ENCODE data around the gene NAPG.
A peak's percentile ranks its signal among the peaks of the same experiment; 100 is the strongest.
"Not testable (repeated sequence)": the region's sequence is repeated elsewhere in the genome, so short reads cannot be mapped to it uniquely, and the experiment has no call there.

The NAPG gene

DNA sequence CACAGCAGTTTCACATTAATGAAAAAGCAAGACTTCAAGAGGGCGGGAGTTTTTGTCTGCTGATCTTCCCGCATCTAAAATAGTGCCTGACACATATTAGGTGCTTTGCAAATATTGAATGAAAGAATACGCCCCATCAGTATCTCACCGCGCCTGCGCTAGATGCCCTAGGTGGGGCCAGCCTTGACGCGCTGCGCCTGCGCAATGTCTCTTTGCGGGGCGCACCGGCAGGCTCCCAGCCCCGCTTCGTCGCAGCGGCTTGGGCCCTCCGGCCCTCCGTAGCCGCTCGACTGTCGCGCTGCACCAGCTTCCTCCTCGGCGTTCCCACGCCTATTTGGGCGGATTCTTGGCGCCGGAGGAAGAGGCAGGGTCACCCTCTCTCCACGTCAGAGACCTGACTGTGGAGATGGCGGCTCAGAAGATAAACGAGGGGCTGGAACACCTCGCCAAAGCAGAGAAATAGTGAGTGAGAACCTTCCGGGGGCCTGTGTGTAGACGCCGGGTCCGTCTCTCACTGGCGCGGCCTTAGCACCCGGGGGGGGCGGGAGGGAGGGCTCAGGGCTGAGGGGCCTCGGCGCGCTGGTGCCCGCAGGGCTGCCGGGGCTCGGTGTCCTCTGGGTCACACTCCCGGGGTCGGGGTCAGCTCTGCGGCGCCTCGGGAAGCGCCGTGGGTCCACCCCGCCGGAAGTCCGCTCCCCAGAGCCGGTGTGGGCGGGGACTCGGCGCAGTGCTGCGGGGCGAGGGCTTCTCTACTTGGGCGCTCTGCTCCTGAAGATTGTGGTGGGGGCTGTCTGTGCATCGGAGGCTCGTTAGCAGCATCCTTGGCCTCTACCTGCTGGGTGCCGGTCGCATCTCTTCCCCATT is at the start of gene NAPG:
Gene NAPG, plus strand, starts transcription at position 331 of the 864 bp plus-strand sequence. Its CDS starts 76 bp downstream, at position 407.
- DNase-seq: peak; percentile 91

DNA sequence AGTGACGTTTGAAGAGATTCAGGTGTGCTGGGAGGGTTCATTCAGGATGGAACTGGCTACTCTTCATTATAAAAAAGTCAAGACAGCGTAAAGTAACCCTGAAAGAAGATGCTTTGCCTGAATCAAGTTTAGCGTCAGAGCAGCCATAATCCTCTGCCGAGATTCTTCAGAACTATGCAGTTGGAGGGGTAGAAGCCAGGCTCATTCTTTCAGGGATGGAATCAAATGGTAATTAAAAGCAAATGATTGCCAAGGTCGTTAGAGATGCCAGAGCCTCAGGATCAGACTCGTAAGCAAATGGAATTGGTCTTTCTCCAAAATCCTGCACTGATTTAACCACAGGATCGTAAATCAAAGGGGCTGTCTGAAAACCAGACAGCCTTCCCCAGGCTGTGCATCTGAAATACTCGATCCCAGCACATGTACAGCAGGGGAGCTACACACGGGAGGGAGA is 49.5 kb upstream of the NAPG start:
- DNase-seq: no peak

DNA sequence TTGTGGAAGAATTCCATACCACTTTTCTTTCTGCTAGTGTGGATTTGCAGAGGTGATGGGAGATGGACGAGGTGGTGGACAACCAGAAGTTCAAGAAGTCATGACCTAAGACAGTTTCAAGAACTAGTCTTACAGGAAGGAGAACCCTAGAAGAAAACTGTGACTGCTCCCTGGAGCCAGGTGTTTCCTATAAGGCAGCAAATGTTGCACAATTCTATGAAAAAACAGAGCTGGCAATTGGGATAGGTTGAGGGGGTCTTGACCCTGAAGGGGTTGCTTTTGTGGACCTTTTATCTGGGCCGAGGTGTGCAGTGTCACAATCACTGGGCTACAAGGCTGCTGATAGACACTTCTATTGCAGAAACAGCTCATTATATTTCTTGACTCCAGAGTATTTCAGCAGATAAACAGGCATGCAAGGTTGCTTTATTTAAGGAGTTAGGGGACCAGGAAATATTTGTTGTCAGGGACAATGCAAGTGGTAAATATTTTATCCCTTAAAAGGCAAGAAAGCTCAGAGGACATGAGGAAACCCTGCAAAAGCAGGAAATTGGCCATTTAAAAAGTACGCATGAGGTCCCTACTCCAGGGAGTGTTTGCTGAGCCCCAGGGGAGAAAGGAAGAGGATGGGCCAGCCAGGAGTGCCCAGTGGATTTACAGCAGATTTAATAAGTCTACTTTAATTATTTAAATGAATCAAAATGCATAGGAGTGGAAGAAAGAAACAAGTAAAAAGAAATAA is 48.5 kb upstream of the NAPG start:
- DNase-seq: no peak

DNA sequence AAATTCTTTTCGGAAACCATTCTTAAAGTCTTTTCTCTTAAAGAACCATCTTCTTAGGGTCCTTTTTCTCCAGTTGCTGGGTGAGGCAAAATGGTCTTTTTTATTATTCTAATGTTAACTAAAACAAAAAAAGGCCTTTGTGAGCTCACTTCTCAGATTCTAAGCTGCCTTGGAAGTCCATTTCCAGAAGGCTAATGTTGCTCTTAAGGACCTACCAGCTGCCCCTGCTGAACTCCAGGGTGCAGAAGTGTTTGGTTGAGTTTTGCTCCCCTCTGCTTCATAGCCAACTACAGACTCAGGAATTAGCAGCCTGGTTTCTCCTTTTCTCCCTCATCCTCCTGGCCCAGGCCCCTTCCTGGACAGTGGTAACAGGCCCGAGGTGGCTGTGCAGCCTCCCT is 48.0 kb upstream of the NAPG start:
- DNase-seq: no peak

DNA sequence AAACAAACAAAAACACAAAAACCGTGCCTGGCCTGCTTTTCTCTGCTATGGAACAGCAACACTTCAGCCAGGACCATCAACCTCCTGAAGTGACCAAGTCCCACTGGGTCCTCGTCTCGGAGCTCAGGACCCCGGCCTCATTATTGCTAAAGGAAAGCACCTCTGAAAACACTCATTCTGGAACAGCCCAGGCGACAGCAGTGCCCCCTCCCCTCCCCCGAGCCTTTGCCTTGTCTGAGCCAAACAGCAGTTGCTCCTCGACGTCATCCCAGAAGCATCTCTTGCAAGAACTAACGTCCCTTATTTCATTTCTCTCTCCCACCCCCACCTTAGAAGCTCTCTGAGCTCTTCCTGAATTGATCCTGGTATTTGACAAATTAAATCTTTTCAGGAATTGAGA is 44.0 kb upstream of the NAPG start:
- DNase-seq: no peak

DNA sequence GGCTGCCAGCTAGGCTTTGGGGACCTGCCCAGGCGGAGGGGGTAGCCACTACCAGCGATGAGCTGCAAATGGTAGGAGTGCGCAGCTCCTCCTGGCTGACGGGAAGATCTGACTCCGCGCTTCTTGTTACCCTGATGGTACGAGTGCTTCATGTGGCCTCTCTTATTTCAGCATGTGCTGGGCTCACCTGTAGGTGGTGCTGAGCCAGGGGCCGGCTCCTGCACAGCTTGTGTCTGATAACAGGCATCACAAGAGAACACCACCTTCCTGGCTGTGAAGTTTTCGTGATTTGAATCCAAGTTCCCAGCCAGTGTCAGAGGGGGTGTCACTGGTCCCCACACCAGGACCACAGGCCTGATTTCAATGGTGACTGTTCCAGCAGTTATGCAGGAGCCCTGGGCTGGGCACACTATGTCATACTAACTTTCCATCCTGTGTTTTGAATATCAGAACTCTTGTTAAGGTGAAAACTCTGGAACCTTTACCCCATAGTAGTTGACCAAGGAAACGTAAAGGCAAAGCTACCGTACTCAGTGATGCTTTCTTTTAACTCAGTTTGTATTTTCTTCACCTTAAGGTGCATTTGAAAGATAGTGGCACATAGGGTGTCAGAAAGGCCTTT is 43.4 kb upstream of the NAPG start:
- DNase-seq: no peak

DNA sequence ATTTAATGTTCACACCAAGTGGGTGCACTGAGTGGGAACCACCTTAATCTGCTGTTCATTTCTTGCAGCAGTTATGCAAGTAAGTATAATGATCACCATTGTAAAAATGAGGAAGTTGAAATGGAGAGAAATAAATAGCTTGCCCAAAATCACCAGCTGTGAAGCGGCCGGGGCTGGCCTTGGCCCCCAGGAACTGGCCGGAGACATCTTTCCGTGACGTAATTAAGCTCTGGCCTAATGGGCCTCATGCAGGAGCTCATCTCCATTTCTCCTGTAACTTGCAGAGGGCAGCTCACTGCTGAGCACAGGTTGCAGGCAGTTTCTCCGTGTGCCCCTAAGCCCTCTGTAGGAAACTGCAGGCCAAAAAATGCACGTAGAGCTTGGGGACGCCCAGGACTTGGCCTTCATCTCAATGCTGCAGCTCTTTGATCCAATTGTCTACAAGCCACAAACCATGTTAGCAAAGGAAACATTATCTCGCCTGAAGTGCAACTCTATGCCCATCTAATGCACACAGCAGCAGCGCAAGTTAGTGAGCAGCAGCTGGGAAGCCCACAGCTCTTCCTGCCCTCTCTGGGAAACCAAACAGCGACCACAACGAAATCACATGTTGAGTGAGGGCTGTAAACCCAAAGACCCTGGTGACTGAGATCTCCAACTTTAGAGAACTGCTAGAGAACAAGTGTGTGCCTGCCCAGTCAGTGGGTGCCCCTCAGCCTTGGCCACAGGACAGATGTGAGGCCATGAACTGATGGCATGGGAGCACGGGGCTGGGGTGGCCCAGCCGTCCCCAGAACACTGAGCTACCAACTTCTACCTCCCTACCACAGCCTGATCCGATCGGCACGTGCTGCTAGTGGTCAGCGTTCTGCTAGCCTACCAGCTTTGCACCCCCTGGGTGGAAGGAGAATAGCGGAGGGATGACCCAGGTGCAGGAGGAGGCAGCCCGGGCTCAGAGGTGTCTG is 42.6 kb upstream of the NAPG start:
- no peak for DNase-seq

DNA sequence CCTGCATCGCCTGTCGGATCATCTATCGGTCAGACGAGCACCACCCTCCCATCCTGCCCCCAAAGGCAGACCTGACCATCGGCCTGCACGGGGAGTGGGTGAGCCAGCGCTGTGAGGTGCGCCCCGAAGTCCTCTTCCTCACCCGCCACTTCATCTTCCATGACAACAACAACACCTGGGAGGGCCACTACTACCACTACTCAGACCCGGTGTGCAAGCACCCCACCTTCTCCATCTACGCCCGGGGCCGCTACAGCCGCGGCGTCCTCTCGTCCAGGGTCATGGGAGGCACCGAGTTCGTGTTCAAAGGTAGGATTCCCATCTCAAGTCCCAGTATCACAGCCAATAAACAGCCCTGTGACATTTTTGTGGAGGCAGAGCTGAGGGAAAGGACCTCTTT is 40.4 kb upstream of the NAPG start:
- no peak for DNase-seq

DNA sequence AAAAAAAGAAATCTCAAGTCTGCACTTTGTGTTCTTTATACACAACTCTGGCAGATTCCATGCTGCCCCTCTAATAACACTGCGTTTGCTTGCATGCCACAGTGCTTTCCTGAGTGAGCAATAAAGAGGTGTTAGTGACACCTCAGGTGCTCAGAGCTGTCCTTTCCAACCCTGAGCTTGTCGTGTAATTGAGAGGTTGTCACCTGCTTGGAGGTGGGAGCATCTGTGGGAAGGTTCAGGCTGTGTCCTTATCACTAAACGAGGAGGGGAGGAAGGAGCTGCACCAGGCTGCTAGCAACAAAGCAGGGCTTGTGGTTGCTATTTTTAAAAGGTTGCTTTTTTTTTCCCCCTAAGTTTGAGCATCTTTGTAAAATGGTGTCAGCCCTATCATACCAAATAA is 39.5 kb upstream of the NAPG start:
- no peak for DNase-seq

DNA sequence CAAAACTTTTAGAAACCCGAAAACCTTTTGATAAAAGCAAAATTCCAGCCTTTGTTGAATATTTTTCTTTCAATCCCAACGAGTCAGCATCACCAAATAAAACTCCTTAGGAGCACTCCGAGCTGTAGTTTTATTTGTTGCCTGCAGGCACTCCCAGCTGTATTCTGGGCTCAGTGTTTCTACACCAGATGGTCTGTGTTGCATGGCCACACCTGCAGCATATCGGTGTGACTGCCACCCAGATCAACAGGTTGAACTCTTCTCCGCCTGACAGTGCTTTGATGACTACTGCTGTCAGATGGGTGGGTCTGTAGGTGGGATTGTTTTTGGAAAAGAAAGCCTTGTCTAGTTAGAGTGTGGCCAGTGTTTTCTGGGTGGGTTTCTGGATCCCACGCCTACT is 38.7 kb upstream of the NAPG start:
- DNase-seq: no peak

DNA sequence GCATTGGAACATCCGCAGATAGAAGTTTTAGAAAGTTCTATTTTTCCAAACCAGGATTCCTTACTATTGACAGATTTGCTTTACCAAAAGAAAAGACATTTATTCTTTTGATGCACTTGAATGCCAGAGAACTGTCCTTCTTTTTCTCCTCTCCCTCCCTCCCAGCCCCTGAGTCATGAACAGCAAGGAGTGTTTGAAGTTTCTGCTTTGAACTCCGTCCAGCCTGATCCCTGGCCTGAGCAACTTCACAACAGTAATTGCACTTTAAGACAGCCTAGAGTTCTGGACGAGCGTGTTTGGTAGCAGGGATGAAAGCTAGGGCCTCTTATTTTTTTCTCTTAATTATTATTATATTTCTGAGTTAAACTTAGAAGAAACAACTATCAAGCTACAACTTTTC is 37.8 kb upstream of the NAPG start:
- no peak for DNase-seq

DNA sequence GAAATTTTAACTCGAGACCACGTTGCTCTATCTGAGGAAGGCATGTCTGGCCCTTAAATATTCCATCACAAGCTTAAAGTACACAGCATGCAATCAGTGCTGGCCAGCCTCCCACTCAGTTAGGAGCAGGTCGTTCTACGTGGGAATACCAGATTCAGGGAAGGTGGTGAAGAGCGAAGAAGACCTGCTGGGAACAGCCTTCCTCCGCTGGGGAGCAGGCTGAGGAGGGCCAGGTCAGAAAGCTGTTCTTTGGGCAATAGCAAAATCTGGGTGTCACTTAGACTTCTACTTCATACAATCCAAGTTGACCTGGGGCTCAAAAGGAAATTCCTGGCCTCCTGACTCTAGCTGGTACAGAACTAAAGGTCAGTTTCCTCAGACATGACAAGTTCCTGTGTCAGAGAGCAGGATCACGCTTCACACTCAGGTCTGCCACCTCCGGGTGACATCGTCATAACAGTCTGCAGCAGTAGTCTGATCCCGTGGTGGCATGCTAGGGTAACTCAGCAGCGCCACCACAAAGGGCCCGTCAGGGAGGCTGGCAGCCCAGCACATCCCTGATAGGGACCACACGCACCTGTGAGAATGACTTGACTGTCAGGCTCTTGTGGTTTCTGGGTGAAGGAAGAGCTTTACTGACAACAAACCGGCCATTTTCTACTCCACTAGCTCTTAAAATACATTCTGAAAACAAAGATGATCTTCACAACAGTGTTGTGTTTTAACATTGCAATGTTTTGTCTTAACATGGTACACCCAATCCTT is 35.2 kb upstream of the NAPG start:
- DNase-seq: peak; percentile 44

DNA sequence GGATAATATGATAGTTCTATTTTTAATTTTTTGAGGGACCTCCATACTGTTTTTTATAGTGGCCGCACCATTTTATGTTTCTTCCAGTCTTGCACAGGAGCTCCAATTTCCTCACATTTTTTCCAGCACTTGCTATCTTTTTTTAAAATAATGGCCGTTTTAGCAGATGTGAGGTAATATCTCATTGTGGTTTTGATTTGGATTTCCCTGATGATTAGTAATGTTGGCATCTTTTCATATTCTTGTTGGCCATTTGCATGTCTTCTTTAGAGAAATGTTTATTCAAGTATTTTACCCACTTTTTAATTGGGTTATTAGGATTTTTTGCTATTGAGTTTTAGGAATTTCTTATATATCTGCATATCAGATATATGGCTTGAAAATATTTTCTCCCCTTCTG is 29.9 kb upstream of the NAPG start:
- DNase-seq: no peak

DNA sequence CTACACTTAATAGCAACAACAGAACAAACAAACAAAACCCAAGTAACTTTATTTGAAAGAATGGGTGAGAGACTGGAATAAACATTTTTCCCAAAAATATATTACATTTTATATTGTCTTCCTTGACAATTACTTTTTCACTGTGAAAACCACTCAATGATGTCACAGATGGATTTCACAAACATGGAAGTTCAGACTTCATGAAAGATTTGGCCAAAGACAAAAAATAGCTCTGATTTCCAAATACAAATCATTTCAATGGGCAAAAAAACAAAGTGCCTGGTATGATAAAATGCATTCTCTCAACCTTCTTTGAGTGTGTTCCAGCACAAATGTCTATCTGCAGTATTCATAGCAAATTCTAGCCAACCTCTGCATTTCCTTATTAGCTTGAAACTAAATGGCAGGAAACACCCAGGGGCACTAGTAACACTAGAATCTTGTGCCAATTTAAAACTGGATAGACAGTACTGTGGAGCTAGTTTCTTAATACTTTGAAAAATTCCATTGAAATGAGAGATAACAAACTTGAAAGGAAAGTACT is 28.5 kb upstream of the NAPG start:
- DNase-seq: no peak

DNA sequence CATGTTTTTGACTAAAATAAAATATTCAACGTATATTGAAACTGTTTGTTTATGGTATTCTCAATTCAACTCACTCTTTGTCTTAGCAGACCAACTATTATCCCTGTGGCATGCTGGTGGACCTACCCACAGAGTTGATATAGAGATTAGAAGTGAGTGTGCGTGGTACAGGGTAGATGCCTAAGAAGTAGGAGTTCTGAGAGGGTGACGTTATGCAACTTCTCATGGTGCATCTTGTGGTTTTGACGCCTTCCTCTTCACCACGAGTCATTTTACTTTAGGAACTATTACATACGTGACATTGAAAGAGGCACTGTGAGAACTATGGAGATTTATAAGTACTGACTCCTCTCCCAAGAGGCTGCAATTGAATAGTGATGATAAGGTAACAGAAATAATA is 26.6 kb upstream of the NAPG start:
- DNase-seq: peak; percentile 3

DNA sequence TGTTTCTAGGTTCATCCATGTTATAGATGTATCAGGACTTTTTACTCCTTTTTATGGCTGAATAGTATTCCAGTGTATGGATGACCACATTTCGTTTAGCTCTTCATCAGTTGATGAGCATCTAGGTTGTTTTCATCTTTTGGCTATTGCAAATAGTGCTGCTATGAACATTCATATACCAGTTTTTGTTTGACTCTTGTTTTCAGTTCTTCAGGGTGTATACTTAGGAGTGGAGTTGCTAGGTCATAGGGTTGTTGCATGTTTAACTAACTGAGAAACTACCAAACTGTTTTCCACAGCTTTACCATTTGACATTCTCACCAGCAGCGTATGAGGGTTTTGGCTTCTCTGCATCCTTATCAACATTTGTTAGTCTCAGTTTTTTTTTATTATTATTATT is 25.8 kb upstream of the NAPG start:
- DNase-seq: no peak

DNA sequence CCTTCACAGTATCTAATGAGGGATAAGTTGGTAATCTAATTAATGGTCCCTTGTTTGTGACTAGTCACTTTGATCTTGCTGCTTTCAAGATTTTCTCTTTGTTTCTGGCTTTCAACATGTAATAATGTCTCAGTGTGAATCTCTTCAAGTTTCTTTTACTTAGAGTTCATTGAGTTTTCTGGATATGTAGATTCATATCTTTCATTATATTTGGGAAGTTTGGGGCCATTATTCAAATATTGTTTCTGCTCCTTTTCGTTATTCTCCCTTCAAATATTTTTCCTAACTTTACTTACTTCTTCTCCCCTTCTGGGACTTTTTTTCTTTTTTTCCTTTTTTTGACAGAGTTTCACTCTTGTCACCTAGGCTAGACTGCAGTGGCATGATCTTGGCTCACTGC is 21.1 kb upstream of the NAPG start:
- no peak for DNase-seq

DNA sequence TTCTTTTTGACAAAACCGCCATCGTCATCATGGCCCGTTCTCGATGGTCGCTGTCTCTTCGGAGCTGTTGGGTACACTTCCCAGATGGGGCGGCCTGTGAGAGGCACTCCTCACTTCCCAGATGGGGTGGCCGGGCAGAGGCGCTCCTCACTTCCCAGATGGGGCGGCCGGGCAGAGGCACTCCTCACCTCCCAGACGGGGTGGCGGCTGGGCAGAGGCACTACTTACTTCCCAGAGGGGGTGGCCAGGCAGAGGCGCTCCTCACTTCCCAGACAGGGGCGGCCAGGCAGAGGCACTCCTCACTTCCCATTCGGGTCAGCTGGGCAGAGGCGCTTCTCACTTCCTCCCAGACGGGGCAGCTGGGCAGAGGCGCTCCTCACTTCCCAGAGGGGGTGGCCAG is 19.9 kb upstream of the NAPG start:
- not testable (repeated sequence) for DNase-seq

DNA sequence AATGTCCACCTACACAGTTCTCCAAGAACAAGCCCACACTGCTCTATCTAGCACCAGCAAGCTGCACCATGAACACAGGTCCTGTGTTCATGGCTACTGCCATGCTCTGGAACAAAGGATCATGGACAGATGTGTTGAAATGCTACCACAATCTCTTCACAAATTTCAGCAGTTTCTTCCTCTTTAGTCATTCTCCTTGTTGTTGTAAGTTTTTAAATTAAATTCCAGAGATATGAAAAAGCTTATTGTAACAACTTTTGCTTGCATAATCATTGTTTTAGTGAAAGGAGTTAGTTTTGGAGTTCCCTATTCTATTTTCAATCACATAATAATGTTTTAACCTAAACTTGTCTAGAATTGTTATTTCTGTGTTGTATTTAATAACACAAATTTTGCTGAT is 17.2 kb upstream of the NAPG start:
- DNase-seq: no peak

DNA sequence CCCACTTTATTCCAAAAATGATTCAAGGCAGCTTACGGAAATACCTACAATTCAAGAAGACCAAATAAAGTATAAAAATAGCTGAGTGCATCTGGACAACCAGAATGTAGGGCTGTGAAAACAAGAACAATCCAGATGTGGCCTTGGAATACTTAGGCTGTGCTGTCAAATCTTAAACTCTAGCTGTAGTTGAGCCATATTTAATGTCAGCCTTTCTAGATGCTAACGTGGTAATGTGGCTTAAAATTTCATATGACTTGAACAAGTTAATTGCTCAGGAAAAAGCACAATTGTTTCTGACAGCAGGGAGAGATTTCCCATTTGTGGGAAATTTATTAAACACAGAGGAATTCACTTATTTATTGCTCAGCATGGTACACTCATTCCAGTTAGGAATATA is 14.6 kb upstream of the NAPG start:
- no peak for DNase-seq

DNA sequence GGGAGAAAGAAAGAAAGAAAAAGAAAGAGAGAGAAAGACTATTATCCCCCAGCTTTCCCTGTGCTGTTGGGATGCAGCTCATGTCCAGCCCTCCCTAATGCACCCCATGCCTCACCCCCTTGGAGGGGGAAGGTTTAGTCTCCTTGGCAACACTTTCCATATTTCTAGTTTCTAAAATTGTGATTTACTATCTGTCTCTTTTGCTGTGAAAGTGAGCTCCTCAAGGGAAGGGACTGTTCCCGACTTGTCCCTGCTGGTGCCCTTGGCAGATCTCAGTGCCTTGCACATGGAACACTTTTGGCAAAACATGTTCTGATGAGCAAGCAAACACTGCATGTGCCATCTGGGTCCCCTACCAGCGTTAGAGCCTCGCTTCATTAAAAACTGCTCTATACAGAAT is 11.7 kb upstream of the NAPG start:
- DNase-seq: no peak

DNA sequence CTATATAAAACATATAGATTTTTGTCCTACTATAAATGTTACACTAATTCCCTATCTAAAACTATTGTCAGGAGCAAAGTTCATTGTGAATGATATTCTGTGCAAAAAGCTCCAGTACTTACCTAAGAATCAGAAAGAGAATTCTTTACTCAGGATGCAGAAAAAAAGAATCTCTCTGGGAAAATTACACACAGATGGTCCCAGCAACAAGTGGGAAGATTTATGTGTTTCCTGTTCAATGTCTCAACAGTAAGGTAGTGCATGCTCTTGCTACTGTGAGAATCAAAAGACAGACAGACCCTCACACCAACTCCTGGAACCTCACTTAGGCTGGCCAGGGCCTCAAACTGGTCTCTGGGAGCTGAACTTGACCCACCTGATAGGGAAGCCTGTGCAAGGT is 11.2 kb upstream of the NAPG start:
- DNase-seq: no peak

Measured in activated naive CD4-positive, alpha-beta T cell treated with Interleukin-2 at 50 U/mL for 16 hours (primary cell).